Measurements from ENCODE around the gene NXNL1.

GRCh38 chr19:17481986-17482385 is 21.3 kb upstream of the NXNL1 start:
- TF ChIP-seq FOS (IDR thresholded peaks at IDR 0.05; ENCODE audit: borderline replicate concordance, insufficient read depth, low read length) (no peak), POLR2A (IDR thresholded peaks at IDR 0.05; ENCODE audit: low read depth, low read length) (no peak), EZH2 (IDR thresholded peaks at IDR 0.05; ENCODE audit: borderline replicate concordance, low read depth, low read length, severe bottlenecking) (no peak), POLR2AphosphoS5 (IDR thresholded peaks at IDR 0.05; ENCODE audit: insufficient read depth, low read depth, low read length) (no peak)
- TF ChIP-seq, protein P1, sequence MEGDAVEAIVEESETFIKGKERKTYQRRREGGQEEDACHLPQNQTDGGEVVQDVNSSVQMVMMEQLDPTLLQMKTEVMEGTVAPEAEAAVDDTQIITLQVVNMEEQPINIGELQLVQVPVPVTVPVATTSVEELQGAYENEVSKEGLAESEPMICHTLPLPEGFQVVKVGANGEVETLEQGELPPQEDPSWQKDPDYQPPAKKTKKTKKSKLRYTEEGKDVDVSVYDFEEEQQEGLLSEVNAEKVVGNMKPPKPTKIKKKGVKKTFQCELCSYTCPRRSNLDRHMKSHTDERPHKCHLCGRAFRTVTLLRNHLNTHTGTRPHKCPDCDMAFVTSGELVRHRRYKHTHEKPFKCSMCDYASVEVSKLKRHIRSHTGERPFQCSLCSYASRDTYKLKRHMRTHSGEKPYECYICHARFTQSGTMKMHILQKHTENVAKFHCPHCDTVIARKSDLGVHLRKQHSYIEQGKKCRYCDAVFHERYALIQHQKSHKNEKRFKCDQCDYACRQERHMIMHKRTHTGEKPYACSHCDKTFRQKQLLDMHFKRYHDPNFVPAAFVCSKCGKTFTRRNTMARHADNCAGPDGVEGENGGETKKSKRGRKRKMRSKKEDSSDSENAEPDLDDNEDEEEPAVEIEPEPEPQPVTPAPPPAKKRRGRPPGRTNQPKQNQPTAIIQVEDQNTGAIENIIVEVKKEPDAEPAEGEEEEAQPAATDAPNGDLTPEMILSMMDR (IDR thresholded peaks at IDR 0.05; ENCODE audit: extremely low read depth in 1 of 2, insufficient read depth in 1 of 2, low read depth in 1 of 2, low read length in 2 of 2), result no peak
